B cell (primary cell): ENCODE data around the gene CHAF1A. TPM values are rescaled to one million over a fixed set of nuclear protein-coding genes. Genes with fewer than 3 reads are reported as not detected.
A peak's percentile ranks its signal among the peaks of the same experiment; 100 is the strongest.

ENCODE experiments used
- ATAC-seq: fragments of 200-7000 bp; cut with Tn5 transposase; one replicate; pipeline ENCODE4 v1.10.0; 2021; ENCODE audit warnings: low read depth, mild to moderate bottlenecking, moderate number of reproducible peaks, moderate library complexity
- CTCF ChIA-PET: fragments of 350-600 bp; sonication (Branson Sonifier 250); formaldehyde crosslinking; loops from one replicate; lab custom pipeline; 2021; ENCODE audit warnings: antibody characterized with exemption, inconsistent platforms; lab: Charles Lee
- POLR2A ChIA-PET: fragments of 350-600 bp; sonication (Branson Sonifier 250); formaldehyde crosslinking; loops from one replicate; lab custom pipeline; 2021; ENCODE audit warnings: antibody characterized with exemption; lab: Charles Lee
- DNase-seq: peaks from one replicate; pipeline ENCODE4 v3.0.0; 2013
- H2AFZ ChIP-seq: 2 replicates; pipeline ENCODE4 v1.6.1; 2012; ENCODE audit warnings: mild to moderate bottlenecking, low read depth, low read length; ENCODE audit not compliant: insufficient read depth, poor library complexity, severe bottlenecking
- H3K27ac ChIP-seq, 2 donors: 1 replicate in 1 of 2; 2 replicates in 1 of 2; pipeline ENCODE4 v1.5.1; 2012 to 2013; ENCODE audit warnings: low read length in 2 of 2, mild to moderate bottlenecking in 2 of 2, moderate library complexity in 1 of 2
- H3K27me3 ChIP-seq, 4 experiments: fragments of 200-600 bp in 1 of 4; sonication (generic) in 1 of 4; replicated peaks in 1 of 4; 1 replicate in 2 of 4; 2 replicates in 2 of 4; pipeline versions ENCODE4 v1.6.1 to v1.7.0; 2013 to 2016; ENCODE audit warnings: low read length in 3 of 4, mild to moderate bottlenecking in 2 of 4, mixed read lengths in 1 of 4, moderate library complexity in 1 of 4; ENCODE audit not compliant: insufficient read depth in 4 of 4, control insufficient read depth in 3 of 4; ENCODE audit errors: control extremely low read depth in 1 of 4
- H3K36me3 ChIP-seq, 2 experiments: replicated peaks in 1 of 2; 1 replicate in 1 of 2; 2 replicates in 1 of 2; pipeline versions ENCODE4 v1.6.1 to v1.7.1; 2013; ENCODE audit warnings: low read length in 1 of 2; ENCODE audit not compliant: insufficient read depth in 2 of 2, control insufficient read depth in 1 of 2; ENCODE audit errors: control extremely low read depth in 1 of 2, extremely low read depth in 1 of 2
- H3K4me1 ChIP-seq, 2 donors: fragments of 200-600 bp in 1 of 2; sonication (generic) in 1 of 2; 1 replicate in 1 of 2; 2 replicates in 1 of 2; pipeline versions ENCODE4 v1.5.1 to v1.6.1; 2013 to 2017; ENCODE audit warnings: low read length in 2 of 2; ENCODE audit not compliant: control insufficient read depth in 2 of 2, insufficient read depth in 2 of 2
- H3K4me2 ChIP-seq: replicated peaks from 2 replicates; pipeline ENCODE3; 2012; ENCODE audit warnings: mild to moderate bottlenecking, low read depth, low read length; ENCODE audit not compliant: poor library complexity, severe bottlenecking
- H3K4me3 ChIP-seq, 5 experiments: fragments of 200-600 bp in 1 of 5; sonication (generic) in 1 of 5; 1 replicate in 3 of 5; 2 replicates in 2 of 5; pipeline versions ENCODE4 v1.5.1 to v1.7.0; 2011 to 2016; ENCODE audit warnings: low read length in 4 of 5, mild to moderate bottlenecking in 4 of 5, low read depth in 2 of 5, control low read depth in 1 of 5, moderate library complexity in 1 of 5; ENCODE audit not compliant: insufficient read depth in 1 of 5; ENCODE audit errors: control extremely low read depth in 1 of 5, extremely low read depth in 1 of 5
- H3K79me2 ChIP-seq: fragments of 200-600 bp; sonication (generic); one replicate; pipeline ENCODE4 v1.6.0; 2016; ENCODE audit warnings: low read length; ENCODE audit not compliant: control insufficient read depth, insufficient read depth
- H3K9ac ChIP-seq: fragments of 200-600 bp; sonication (generic); 2 replicates; pipeline ENCODE4 v1.6.1; 2017; ENCODE audit warnings: mild to moderate bottlenecking, low read length, moderate library complexity
- H3K9me3 ChIP-seq, 3 donors: one replicate each; pipeline versions ENCODE4 v1.6.1 to v1.7.1; 2013; ENCODE audit warnings: low read length in 2 of 3; ENCODE audit not compliant: control insufficient read depth in 2 of 3, insufficient read depth in 1 of 3; ENCODE audit errors: control extremely low read depth in 1 of 3
- H4K20me1 ChIP-seq: 2 replicates; pipeline ENCODE4 v1.6.0; 2012; ENCODE audit warnings: mild to moderate bottlenecking, low read length; ENCODE audit not compliant: insufficient read depth, control insufficient read depth, poor library complexity, severe bottlenecking
- H3K27ac Mint-ChIP-seq: one replicate; pipeline ENCODE4 v1.8.0; 2021; ENCODE audit warnings: mixed read lengths
- H3K27me3 Mint-ChIP-seq: one replicate; pipeline ENCODE4 v1.8.0; 2021; ENCODE audit warnings: mixed read lengths
- H3K4me1 Mint-ChIP-seq: one replicate; pipeline ENCODE4 v1.8.0; 2021; ENCODE audit warnings: mixed read lengths
- H3K4me3 Mint-ChIP-seq: one replicate; pipeline ENCODE4 v1.8.0; 2021; ENCODE audit warnings: mixed read lengths
- H3K9me3 Mint-ChIP-seq: one replicate; pipeline ENCODE4 v1.8.0; 2022; ENCODE audit warnings: mixed read lengths; ENCODE audit not compliant: insufficient read depth
- CTCF ChIP-seq: fragments of 200-600 bp; IDR thresholded peaks from one replicate; pipeline ENCODE4 v1.8.0; 2022; ENCODE audit warnings: antibody characterized with exemption, mild to moderate bottlenecking
- EZH2 ChIP-seq: IDR thresholded peaks from 2 replicates; pipeline ENCODE4 v1.6.1; 2012; ENCODE audit warnings: borderline replicate concordance, low read depth, mild to moderate bottlenecking, moderate library complexity, low read length; ENCODE audit not compliant: insufficient read depth, poor library complexity, severe bottlenecking
- WGBS: methylation state at CpG from one replicate; pipeline ENCODE4 v1.1.5; 2013; ENCODE audit warnings: missing lambda C conversion rate; ENCODE audit not compliant: insufficient coverage; 5-methylcytosine and 5-hydroxymethylcytosine counted together
- intact Hi-C: fragments of 100-400 bp; cut with micrococcal nuclease; formaldehyde crosslinking; loops from one replicate; pipeline ENCODE4 v1.10.0; 2022
- polyA plus RNA-seq: library from polyadenylated mRNA; depleted of rRNA; stranded (reverse); fragments of >200 nt; gene quantifications from 2 replicates; pipeline ENCODE4 v1.2.3, GENCODE V29; 2012
- total RNA-seq, 2 donors: library from RNA; stranded (reverse); fragments of 120-200 nt in 1 of 2; gene quantifications; 1 replicate in 1 of 2; 2 replicates in 1 of 2; pipeline versions ENCODE4 v1.2.3 to v1.2.4, GENCODE V29; 2013 to 2022

The CHAF1A gene
- total and polyA plus RNA-seq, 2 donors (not counting 1 experiment from before 2014, with no cell fraction given), result 15.1 to 19.7 TPM

DNA sequence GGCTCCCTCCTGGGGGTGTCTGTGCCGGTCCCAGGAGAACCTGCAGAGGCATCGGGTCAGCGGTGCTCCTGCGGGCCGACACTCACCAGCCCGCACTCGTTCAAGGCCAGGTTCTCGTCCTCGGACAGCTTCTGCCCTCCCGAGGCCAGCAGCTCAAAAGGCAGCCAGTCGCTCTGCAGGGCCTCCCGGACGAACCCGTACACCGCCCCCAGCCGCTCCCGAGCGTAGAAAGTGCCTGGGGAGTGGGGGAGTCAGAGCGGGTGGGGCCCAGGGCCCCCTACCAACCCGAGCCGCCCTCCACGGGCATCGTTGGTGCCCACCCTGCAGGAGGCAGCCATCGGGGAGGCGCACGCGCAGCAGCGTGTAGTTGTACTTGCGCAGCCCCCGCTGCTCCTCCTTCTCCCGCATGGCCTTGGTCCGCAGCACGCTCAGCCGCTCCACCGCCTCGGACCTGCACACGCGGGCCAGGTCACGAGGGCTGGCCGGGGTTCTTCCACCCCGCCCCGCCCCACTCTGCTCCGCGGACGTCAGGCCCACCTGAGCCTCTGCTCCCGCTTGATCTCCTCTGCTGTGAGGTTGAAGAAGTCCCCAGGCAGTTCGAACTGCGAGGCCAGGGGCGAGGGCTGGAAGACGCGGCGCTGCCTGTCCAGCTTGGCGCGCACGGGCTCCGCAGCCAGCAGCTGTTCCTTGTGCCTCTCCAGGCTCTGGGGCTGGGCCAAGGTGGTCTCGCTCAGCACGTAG lies 43.7 kb downstream of the CHAF1A start:
- no peak for TF ChIP-seq CTCF
- no peak for TF ChIP-seq EZH2
- H3K27me3 Mint-ChIP-seq, result no peaks in the 10 kb centered on the region
- Histone ChIP-seq H3K4me2 (no peak overlapping the region), H3K27me3 (no peaks in the 10 kb centered on the region), H3K27ac (no peak overlapping the region), H2AFZ (no peak overlapping the region), H3K9ac (no peak overlapping the region), H3K79me2 (no peaks in the 10 kb centered on the region), H3K36me3 (peaks cover 1 to 56% of the 10 kb centered on the region in 2 experiments), H3K9me3 (no peaks in the 10 kb centered on the region), H3K4me1 (peaks cover 8 to 13% of the 10 kb centered on the region in 2 donors), H4K20me1 (peaks cover 6% of the 10 kb centered on the region), H3K4me3 (no peak overlapping the region)
- no peak overlapping the region for H3K4me3 Mint-ChIP-seq
- ChIA-PET POLR2A (no interaction called here), CTCF (no interaction called here)
- no peaks in the 10 kb centered on the region for H3K9me3 Mint-ChIP-seq
- DNase-seq (peak; percentile 15), ATAC-seq (no peak)
- intact Hi-C loops, result no loop called here
- H3K27ac Mint-ChIP-seq, result no peak overlapping the region
- H3K4me1 Mint-ChIP-seq, result peaks cover 14% of the 10 kb centered on the region
- 97% methylated on average over 51 of the region's 58 CpGs for WGBS

DNA sequence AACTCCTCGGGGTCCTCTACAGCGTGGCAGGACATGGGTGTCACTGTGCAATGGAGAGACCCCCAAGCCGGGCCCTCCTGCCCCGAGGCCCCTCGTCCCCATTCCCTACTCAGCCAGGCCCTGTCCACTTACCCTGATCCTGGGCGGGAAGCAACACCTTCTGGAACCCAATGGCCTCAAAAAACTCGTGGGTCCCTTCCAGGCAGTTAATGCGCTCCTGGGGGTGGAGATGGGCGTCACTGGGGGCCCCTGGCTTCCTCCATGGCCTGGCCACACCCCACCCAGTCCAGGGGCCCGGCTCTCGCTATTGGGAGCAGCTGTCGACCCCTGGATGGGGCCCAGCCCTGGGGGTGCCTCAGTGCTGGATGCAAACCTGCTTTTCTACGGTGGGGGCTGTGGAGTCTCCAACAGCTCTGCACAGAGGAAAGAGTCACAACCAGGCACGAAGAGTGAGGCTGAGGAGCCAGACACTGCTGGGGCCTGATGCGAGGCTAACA lies 44.3 kb downstream of the CHAF1A start:
- TF ChIP-seq CTCF, result no peak
- TF ChIP-seq EZH2, result no peak
- Histone ChIP-seq H2AFZ (no peak overlapping the region), H4K20me1 (peaks cover 6% of the 10 kb centered on the region), H3K36me3 (peaks cover 1 to 60% of the 10 kb centered on the region in 2 experiments), H3K4me1 (peaks cover 8 to 12% of the 10 kb centered on the region in 2 donors), H3K4me3 (no peak overlapping the region), H3K4me2 (no peak overlapping the region), H3K9ac (no peak overlapping the region), H3K27ac (no peak overlapping the region), H3K9me3 (no peaks in the 10 kb centered on the region), H3K79me2 (no peaks in the 10 kb centered on the region), H3K27me3 (no peaks in the 10 kb centered on the region)
- Mint-ChIP-seq H3K27ac (no peak overlapping the region), H3K27me3 (no peaks in the 10 kb centered on the region), H3K9me3 (no peaks in the 10 kb centered on the region), H3K4me3 (no peak overlapping the region), H3K4me1 (peaks cover 14% of the 10 kb centered on the region)
- ChIA-PET CTCF (no interaction called here), POLR2A (no interaction called here)
- DNase-seq, result no peak
- 90% methylated on average over 14 of the region's 15 CpGs for WGBS
- ATAC-seq, result no peak
- intact Hi-C loops, result no loop called here
